HepG2 (cell line): Measurements from ENCODE around the gene SLC9A9. TPM values are rescaled to one million over a fixed set of nuclear protein-coding genes. Genes with fewer than 3 reads are reported as not detected.

Source experiments
- ATAC-seq: fragments of 200-7000 bp; cut with Tn5 transposase; 3 replicates; pipeline ENCODE4 v1.9.1; 2020; ENCODE audit warnings: mild to moderate bottlenecking, moderate library complexity
- Bru-seq: library from RNA; stranded (reverse); fragments of 400-500 nt; gene quantifications from one replicate; lab custom pipeline; 2021; lab: Mats Ljungman, UMichigan
- BruChase-seq, 2 experiments: library from RNA; stranded (reverse); fragments of 400-500 nt; gene quantifications; one replicate each; lab custom pipeline; 2021; lab: Mats Ljungman, UMichigan
- BruUV-seq: library from RNA; stranded (reverse); fragments of 400-500 nt; replicated peaks from 2 replicates; lab custom pipeline; 2021; lab: Mats Ljungman, UMichigan
- CTCF ChIA-PET: fragments of 300-600 bp; formaldehyde crosslinking; extraction: SDS; loops from one replicate; lab custom pipeline; 2021; ENCODE audit warnings: low total read pairs, inconsistent platforms, low intra/inter-chr PET ratio; lab: Yijun Ruan, JAX
- POLR2A ChIA-PET: fragments of 350-600 bp; sonication (Branson Sonifier 250); formaldehyde crosslinking; loops from one replicate; lab custom pipeline; 2020; ENCODE audit warnings: antibody characterized with exemption, inconsistent platforms; lab: Yijun Ruan, JAX
- DNase-seq: peaks from one replicate; pipeline ENCODE4 v3.0.0-alpha.2; 2015; ENCODE audit warnings: low spot score
- FAIRE-seq: peaks from 3 replicates; lab custom pipeline; 2011; peaks lifted over from hg19 to GRCh38; lab: Jason Lieb, UNC
- H2AFZ ChIP-seq: one replicate; pipeline ENCODE4 v1.6.1; 2011; ENCODE audit warnings: low read length, inconsistent platforms
- H3K27ac ChIP-seq: fragments of 300-600 bp; 3 replicates; pipeline ENCODE4 v1.8.0; 2011; ENCODE audit warnings: mixed run types, mild to moderate bottlenecking, mixed read lengths, low read length, inconsistent platforms; ENCODE audit not compliant: insufficient read depth; ENCODE audit errors: extremely low read length
- H3K27me3 ChIP-seq, 2 experiments: fragments of 200-600 bp in 1 of 2; 2 replicates in 1 of 2; 3 replicates in 1 of 2; pipeline versions ENCODE4 v1.6.0 to v1.8.0; 2011; ENCODE audit warnings: low read length in 2 of 2, mild to moderate bottlenecking in 2 of 2, moderate library complexity in 2 of 2, inconsistent platforms in 1 of 2; ENCODE audit not compliant: insufficient read depth in 2 of 2, control insufficient read depth in 1 of 2
- H3K36me3 ChIP-seq, 2 experiments: fragments of 200-600 bp in 1 of 2; replicated peaks in 1 of 2; 2 replicates in 1 of 2; 3 replicates in 1 of 2; pipeline versions ENCODE4 v1.5.1 to v1.8.0; 2011; ENCODE audit warnings: low read length in 2 of 2, inconsistent platforms in 1 of 2; ENCODE audit not compliant: insufficient read depth in 2 of 2, control insufficient read depth in 1 of 2
- H3K4me1 ChIP-seq: 2 replicates; pipeline ENCODE4 v1.5.1; 2012; ENCODE audit warnings: low read length, inconsistent platforms; ENCODE audit not compliant: insufficient read depth
- H3K4me2 ChIP-seq: 2 replicates; pipeline ENCODE4 v1.6.0; 2011; ENCODE audit warnings: low read depth, low read length, inconsistent platforms
- H3K4me3 ChIP-seq, 3 experiments: fragments of 200-600 bp in 1 of 3; sonication (generic), shearing (Covaris generic) in 1 of 3; replicated peaks in 1 of 3; 2 replicates each; pipeline ENCODE4 v1.5.1; 2011 to 2016; ENCODE audit warnings: low read length in 3 of 3, inconsistent platforms in 2 of 3, low read depth in 2 of 3, mild to moderate bottlenecking in 2 of 3, control low read depth in 1 of 3, mixed read lengths in 1 of 3; ENCODE audit not compliant: insufficient read depth in 1 of 3
- H3K79me2 ChIP-seq: one replicate; pipeline ENCODE4 v1.6.1; 2011; ENCODE audit warnings: low read length, inconsistent platforms; ENCODE audit not compliant: insufficient read depth
- H3K9ac ChIP-seq: 2 replicates; pipeline ENCODE4 v1.6.0; 2011; ENCODE audit warnings: mild to moderate bottlenecking, low read depth, low read length, inconsistent platforms; ENCODE audit not compliant: insufficient read depth
- H3K9me3 ChIP-seq: 2 replicates; pipeline ENCODE4 v1.5.1; 2012; ENCODE audit warnings: mild to moderate bottlenecking, low read length
- H4K20me1 ChIP-seq: 2 replicates; pipeline ENCODE4 v1.6.0; 2011; ENCODE audit warnings: inconsistent platforms, mild to moderate bottlenecking, low read length, moderate library complexity; ENCODE audit not compliant: insufficient read depth
- CCDC6 ChIP-seq: sonication (generic); formaldehyde crosslinking; IDR thresholded peaks from 2 replicates; pipeline ENCODE4 v1.8.1; 2022; ENCODE audit warnings: mild to moderate bottlenecking, missing genetic modification reagents, moderate library complexity
- FOXJ3 ChIP-seq: sonication (generic); formaldehyde crosslinking; IDR thresholded peaks from 2 replicates; pipeline ENCODE4 v1.4.0; 2020; ENCODE audit warnings: missing genetic modification reagents, mild to moderate bottlenecking, borderline replicate concordance
- NFKB2 ChIP-seq: sonication (generic); formaldehyde crosslinking; IDR thresholded peaks from 2 replicates; pipeline ENCODE4 v1.4.0; 2020; ENCODE audit warnings: missing genetic modification reagents, borderline replicate concordance
- SNAPC2 ChIP-seq: sonication (generic); formaldehyde crosslinking; IDR thresholded peaks from 2 replicates; pipeline ENCODE4 v1.8.1; 2022; ENCODE audit warnings: mild to moderate bottlenecking, missing genetic modification reagents
- SSRP1 ChIP-seq: IDR thresholded peaks from 2 replicates; pipeline ENCODE4 v1.6.1; 2016; ENCODE audit warnings: control low read depth
- WIZ ChIP-seq: sonication (generic); formaldehyde crosslinking; IDR thresholded peaks from 2 replicates; pipeline ENCODE4 v1.5.1; 2020; ENCODE audit warnings: mild to moderate bottlenecking, missing genetic modification reagents
- ZNF431 ChIP-seq: sonication (generic); formaldehyde crosslinking; IDR thresholded peaks from 2 replicates; pipeline ENCODE4 v1.9.0; 2022; ENCODE audit warnings: missing genetic modification reagents, low read depth, mild to moderate bottlenecking, borderline replicate concordance
- ZNF546 ChIP-seq: sonication (generic); formaldehyde crosslinking; conservative IDR thresholded peaks from 2 replicates; pipeline ENCODE4 v1.8.1; 2023; ENCODE audit warnings: mild to moderate bottlenecking, missing genetic modification reagents
- ZNF761 ChIP-seq: sonication (generic); formaldehyde crosslinking; conservative IDR thresholded peaks from 2 replicates; pipeline ENCODE4 v1.4.0; 2020; ENCODE audit warnings: mild to moderate bottlenecking, missing genetic modification reagents
- ZNF772 ChIP-seq: sonication (generic); formaldehyde crosslinking; IDR thresholded peaks from 2 replicates; pipeline ENCODE4 v1.5.0; 2020; ENCODE audit warnings: mild to moderate bottlenecking, missing genetic modification reagents
- ZNF781 ChIP-seq: sonication (generic); formaldehyde crosslinking; IDR thresholded peaks from 2 replicates; pipeline ENCODE4 v1.5.1; 2020; ENCODE audit warnings: borderline replicate concordance, mild to moderate bottlenecking, missing genetic modification reagents; ENCODE audit errors: not compliant biosample characterization
- WGBS: methylation state at CpG from one replicate; pipeline ENCODE4 v1.1.6; 2017; ENCODE audit warnings: low lambda C conversion rate; 5-methylcytosine and 5-hydroxymethylcytosine counted together
- in situ Hi-C: cut with HindIII; loops from 2 replicates; pipeline ENCODE4 v1.10.0; 2017; ENCODE audit warnings: low pct_unique_long_range_greater_than_20kb; ENCODE audit not compliant: extremely low pct_ligation_motif_present
- intact Hi-C: fragments of 100-400 bp; cut with micrococcal nuclease; formaldehyde crosslinking; loops from one replicate; pipeline ENCODE4 v1.10.0; 2022; ENCODE audit not compliant: unreplicated experiment
- long read RNA-seq, 2 experiments: library from RNA in 1 of 2; library from polyadenylated mRNA in 1 of 2; stranded (forward) in 1 of 2; unstranded in 1 of 2; transcript quantifications; one replicate each; pipeline ENCODE4 v2.0.0, GENCODE V29; 2019 to 2022
- polyA minus RNA-seq, 3 experiments: library from RNA; depleted of rRNA, polyadenylated mRNA; stranded (reverse); fragments of >200 nt; gene quantifications; 2 replicates each; pipeline ENCODE4 v1.2.3, GENCODE V29; 2011; ENCODE audit warnings: low replicate concordance in 1 of 3
- polyA plus RNA-seq, 8 experiments: library from polyadenylated mRNA; depleted of rRNA in 3 of 8; stranded (reverse) in 7 of 8; unstranded in 1 of 8; fragments of >200 nt; fragmentation: Illumina TruSeq in 4 of 8; extraction: Trizol in 4 of 8; gene quantifications; 2 replicates each; pipeline versions ENCODE4 v1.2.1 to v1.2.3, GENCODE V29; 2011 to 2016; ENCODE audit warnings: low read depth in 4 of 8, missing spikeins in 1 of 8, mixed read lengths in 1 of 8; ENCODE audit not compliant: insufficient read depth in 1 of 8
- total RNA-seq, 5 experiments: library from RNA; depleted of rRNA; stranded (reverse); fragments of >200 nt; fragmentation: Illumina TruSeq; extraction: Trizol; gene quantifications; 2 replicates each; pipeline ENCODE4 v1.2.3, GENCODE V29; 2016; ENCODE audit warnings: low read depth in 1 of 5
- TF ChIP-seq, protein P1 (sequence below), 2 experiments: IDR thresholded peaks; 2 replicates each; pipeline ENCODE4 v1.6.1; 2011 to 2012; ENCODE audit warnings: low read length in 2 of 2, borderline replicate concordance in 1 of 2, low read depth in 1 of 2, mild to moderate bottlenecking in 1 of 2, moderate library complexity in 1 of 2

SLC9A9 gene
- not detected in 2 replicates for total RNA-seq (2016; rRNA removed; fragmentation: Illumina TruSeq; extraction: Trizol)
- not detected in 2 replicates for total RNA-seq (2016; cell fraction: cytosol; rRNA removed; fragmentation: Illumina TruSeq; extraction: Trizol; ENCODE audit: low read depth)
- total RNA-seq (2016; cell fraction: insoluble cytoplasmic fraction; rRNA removed; fragmentation: Illumina TruSeq; extraction: Trizol): not detected in 2 replicates
- not detected in 2 replicates for total RNA-seq (2016; cell fraction: membrane; rRNA removed; fragmentation: Illumina TruSeq; extraction: Trizol)
- total RNA-seq (2016; cell fraction: nucleus; rRNA removed; fragmentation: Illumina TruSeq; extraction: Trizol): not detected in 2 replicates
- polyA plus RNA-seq (2011; rRNA removed): not detected in 2 replicates
- polyA plus RNA-seq (2011; cell fraction: cytosol; rRNA removed): not detected in 2 replicates
- not detected in 2 replicates for polyA plus RNA-seq (2011; cell fraction: nucleus; rRNA removed)
- not detected in 2 replicates for polyA plus RNA-seq (2012)
- polyA plus RNA-seq (2016; cell fraction: cytosol; fragmentation: Illumina TruSeq; extraction: Trizol; ENCODE audit: low read depth): not detected in 2 replicates
- polyA plus RNA-seq (2016; cell fraction: insoluble cytoplasmic fraction; fragmentation: Illumina TruSeq; extraction: Trizol; ENCODE audit: low read depth): not detected in 2 replicates
- not detected in 2 replicates for polyA plus RNA-seq (2016; cell fraction: membrane; fragmentation: Illumina TruSeq; extraction: Trizol; ENCODE audit: low read depth)
- not detected in 2 replicates for polyA plus RNA-seq (2016; cell fraction: nucleus; fragmentation: Illumina TruSeq; extraction: Trizol; ENCODE audit: insufficient read depth, low read depth)
- polyA minus RNA-seq (2011; rRNA and poly(A)+ RNA removed; ENCODE audit: low replicate concordance): not detected in 2 replicates
- not detected in 2 replicates for polyA minus RNA-seq (2011; cell fraction: cytosol; rRNA and poly(A)+ RNA removed)
- polyA minus RNA-seq (2011; cell fraction: nucleus; rRNA and poly(A)+ RNA removed): not detected in 2 replicates
- Bru-seq, nascent RNA: percentile 1 among the genes with signal in this experiment
- percentile 1 among the genes with signal in this experiment for BruChase-seq, experiment 1, labeled RNA remaining after a 6-hour chase
- percentile 2 among the genes with signal in this experiment for BruChase-seq, experiment 2, labeled RNA remaining after a 2-hour chase
- long read RNA-seq, experiment 1: 0 reads
- long read RNA-seq, experiment 2: 0 reads

GRCh38 chr3:143847787-143848631, at the start of gene SLC9A9:
Gene SLC9A9, minus strand, starts transcription at chr3:143848468. Its CDS starts 146 bp downstream, at chr3:143848322.
- DNase-seq (no peak), ATAC-seq (no peak), FAIRE-seq (no peak)
- Histone ChIP-seq H3K27me3 (no peaks in the 10 kb centered on the region), H3K27ac (no peak within 1 kb of the TSS), H3K36me3 (no peaks in the 10 kb centered on the region), H3K4me2 (no peak within 1 kb of the TSS), H3K79me2 (no peaks in the 10 kb centered on the region), H3K9ac (no peak within 1 kb of the TSS), H3K4me3 (no peak within 1 kb of the TSS), H3K4me1 (no peaks in the 10 kb centered on the region), H2AFZ (no peak within 1 kb of the TSS), H4K20me1 (no peaks in the 10 kb centered on the region), H3K9me3 (no peaks in the 10 kb centered on the region)
- 22% methylated on average over 11 of the region's 15 CpGs for WGBS
- POLR2A ChIA-PET: no interaction called here
- in situ Hi-C loops (no loop called here), intact Hi-C loops (no loop called here)
- CTCF ChIA-PET: no interaction called here
- BruUV-seq: no TSS peak
- no peak for TF ChIP-seq ZNF431 (CRISPR knock-in tag)
- no peak for TF ChIP-seq SSRP1
- TF ChIP-seq ZNF781 (CRISPR knock-in tag): no peak
- TF ChIP-seq FOXJ3 (CRISPR knock-in tag): no peak
- no peak for TF ChIP-seq ZNF546
- no peak for TF ChIP-seq NFKB2
- no peak for TF ChIP-seq WIZ (CRISPR knock-in tag)
- TF ChIP-seq, protein P1, sequence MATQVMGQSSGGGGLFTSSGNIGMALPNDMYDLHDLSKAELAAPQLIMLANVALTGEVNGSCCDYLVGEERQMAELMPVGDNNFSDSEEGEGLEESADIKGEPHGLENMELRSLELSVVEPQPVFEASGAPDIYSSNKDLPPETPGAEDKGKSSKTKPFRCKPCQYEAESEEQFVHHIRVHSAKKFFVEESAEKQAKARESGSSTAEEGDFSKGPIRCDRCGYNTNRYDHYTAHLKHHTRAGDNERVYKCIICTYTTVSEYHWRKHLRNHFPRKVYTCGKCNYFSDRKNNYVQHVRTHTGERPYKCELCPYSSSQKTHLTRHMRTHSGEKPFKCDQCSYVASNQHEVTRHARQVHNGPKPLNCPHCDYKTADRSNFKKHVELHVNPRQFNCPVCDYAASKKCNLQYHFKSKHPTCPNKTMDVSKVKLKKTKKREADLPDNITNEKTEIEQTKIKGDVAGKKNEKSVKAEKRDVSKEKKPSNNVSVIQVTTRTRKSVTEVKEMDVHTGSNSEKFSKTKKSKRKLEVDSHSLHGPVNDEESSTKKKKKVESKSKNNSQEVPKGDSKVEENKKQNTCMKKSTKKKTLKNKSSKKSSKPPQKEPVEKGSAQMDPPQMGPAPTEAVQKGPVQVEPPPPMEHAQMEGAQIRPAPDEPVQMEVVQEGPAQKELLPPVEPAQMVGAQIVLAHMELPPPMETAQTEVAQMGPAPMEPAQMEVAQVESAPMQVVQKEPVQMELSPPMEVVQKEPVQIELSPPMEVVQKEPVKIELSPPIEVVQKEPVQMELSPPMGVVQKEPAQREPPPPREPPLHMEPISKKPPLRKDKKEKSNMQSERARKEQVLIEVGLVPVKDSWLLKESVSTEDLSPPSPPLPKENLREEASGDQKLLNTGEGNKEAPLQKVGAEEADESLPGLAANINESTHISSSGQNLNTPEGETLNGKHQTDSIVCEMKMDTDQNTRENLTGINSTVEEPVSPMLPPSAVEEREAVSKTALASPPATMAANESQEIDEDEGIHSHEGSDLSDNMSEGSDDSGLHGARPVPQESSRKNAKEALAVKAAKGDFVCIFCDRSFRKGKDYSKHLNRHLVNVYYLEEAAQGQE (IDR thresholded peaks at IDR 0.05; ENCODE audit: borderline replicate concordance in 1 of 2, low read depth in 1 of 2, low read length in 2 of 2): no peak
- no peak for TF ChIP-seq ZNF761 (CRISPR knock-in tag)
- no peak for TF ChIP-seq ZNF772
- TF ChIP-seq SNAPC2 (CRISPR knock-in tag): no peak
- no peak for TF ChIP-seq CCDC6 (CRISPR knock-in tag)
